HG03103 (cell line): ENCODE results near the gene TSPAN12.

Source experiments
- ATAC-seq: cut with Tn5 transposase; IDR thresholded peaks from one replicate; pipeline ENCODE4 v1.9.1; 2021; ENCODE audit warnings: low read depth; ENCODE audit not compliant: unreplicated experiment

The TSPAN12 gene

DNA sequence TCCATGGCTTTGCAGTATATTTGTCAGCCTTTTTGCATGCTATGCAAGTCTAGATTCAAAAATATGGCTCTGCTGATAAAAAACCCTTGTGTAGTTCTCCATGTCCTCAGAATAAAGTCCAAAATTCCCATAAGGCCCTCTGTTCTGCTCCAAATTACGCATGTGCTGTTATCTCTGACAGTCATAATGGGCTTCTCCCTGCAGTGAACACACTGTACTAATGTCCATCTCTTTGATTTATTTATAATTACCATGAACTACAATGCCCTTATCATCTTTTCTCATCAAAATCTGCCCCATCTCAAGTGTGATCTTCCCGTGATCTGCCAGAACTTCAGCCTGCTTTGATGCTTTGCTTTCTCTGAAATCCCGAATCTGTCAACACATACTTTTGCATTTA is 87.7 kb downstream of the TSPAN12 start:
- ATAC-seq: no peak

DNA sequence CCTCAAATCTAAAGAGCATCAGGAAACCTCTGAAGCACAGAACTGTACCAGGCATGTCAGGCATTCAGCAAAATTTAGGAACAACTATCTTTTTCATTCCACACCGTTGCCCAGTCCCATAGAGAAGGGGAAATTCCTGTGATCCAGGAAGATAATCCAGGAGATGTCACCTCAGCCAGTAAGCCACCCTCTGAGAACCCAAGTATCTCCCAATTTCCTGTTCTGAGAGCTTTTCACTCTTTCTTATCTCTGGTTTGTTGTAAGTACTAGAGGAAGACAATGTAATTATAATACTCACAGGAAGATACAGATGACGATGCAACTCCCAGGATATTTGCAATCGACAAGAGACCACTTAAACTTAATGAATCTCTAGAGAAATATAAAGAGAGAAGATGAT is 97.1 kb downstream of the TSPAN12 start:
- no peak for ATAC-seq

DNA sequence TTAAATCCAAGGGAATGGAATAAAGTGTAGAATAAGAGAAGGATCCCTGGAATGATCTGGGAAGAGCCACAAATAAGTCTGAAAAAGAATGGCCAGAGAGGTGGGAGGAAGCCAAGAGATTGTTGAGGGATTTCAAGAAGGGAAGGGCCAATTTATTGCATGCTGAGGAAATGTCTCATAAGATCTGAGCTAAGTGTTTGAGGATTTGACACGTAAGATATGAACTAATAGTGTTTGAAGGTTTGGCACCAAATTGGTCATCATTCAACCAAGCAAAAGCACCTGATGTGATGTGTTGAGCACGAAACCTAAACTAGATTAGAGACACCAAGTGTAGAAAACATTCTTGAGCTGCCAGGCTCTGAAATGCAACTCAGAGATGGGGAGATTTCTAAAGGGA is 97.9 kb downstream of the TSPAN12 start:
- ATAC-seq: no peak

DNA sequence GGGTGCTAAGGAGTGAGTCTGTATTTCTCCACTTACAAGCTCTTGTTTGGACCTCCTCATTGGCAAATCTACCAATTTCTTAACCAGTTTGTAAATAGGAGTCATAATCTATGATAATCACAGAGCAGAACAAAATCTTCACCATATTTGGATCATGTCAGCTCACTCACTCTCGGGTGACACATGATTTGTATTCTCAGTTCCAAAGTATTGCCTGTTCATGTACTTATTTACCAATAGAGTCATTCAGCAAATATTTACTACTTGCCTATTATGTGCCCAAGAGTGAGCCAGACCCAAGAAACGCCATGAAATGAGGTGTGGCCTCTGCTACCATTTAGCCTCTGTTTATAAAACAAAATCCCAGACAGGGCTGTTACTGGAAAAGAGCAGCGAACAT is 114.8 kb downstream of the TSPAN12 start:
- no peak for ATAC-seq

DNA sequence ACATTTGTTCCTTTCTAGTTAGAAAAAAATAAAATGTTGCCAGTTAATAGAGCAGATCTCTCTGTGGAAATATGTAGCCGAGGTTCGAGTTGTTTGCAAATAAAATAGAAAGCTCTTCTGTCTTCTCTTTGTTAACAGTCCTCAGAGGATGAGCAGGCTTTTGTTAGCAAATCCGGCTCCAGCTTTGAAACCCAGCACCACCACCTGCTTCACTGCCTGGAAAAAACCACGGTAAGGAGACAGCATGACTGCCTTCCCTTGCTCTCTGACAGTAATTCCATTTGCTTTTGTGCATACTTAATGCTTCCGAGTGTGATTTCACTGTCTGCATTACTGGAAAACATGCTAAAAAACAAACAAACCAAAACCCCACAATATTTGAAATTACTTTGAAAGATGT is 115.6 kb downstream of the TSPAN12 start:
- no peak for ATAC-seq

DNA sequence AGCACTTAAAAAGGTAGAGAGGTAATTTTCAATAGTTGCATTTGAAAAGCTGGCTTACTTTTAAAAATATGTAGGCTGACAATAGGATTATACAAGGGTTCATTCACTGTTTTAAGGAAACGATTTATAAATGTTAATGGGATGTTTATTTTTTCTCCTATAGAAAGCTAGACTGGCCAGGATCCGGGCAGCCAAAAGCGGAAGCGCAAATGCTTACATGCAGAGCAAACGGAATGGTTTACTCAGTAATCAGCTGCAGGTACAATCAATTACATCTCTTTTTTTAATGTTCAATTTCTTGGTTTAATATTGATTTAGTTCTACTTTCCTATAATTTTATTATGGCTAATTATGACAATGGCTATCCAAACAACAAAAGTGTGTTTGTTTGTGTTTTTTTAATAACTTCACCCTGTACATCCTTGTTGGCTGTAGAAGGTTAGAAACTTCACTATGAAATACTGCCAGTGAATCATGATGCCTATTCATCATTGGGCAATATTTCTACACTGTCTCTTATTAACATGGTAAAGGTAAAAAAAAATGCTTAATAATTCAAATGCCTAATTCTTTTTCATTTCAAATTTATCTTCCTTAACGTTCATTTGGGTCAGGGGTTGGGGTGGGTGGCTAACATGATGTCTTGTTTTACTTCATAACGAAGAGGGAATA is 116.4 kb downstream of the TSPAN12 start:
- no peak for ATAC-seq

DNA sequence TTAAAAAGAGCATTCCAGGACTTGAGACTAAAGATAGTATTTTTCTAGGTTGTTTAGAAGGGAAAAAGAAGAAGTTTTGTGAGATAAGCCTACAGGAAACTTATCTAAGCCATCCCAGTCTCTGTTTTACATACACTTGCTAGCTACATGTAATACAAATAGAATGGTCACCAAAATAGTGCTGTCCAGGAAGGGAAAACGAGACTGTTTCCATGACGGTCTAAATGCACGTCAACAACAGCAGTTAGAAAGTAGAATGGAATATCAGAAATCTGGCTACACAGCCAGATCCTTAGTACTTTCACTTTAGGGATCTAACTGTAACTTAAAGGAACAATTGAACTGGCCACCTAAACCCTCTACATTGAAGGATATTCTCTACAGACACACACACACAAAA is 117.6 kb downstream of the TSPAN12 start:
- ATAC-seq: no peak

DNA sequence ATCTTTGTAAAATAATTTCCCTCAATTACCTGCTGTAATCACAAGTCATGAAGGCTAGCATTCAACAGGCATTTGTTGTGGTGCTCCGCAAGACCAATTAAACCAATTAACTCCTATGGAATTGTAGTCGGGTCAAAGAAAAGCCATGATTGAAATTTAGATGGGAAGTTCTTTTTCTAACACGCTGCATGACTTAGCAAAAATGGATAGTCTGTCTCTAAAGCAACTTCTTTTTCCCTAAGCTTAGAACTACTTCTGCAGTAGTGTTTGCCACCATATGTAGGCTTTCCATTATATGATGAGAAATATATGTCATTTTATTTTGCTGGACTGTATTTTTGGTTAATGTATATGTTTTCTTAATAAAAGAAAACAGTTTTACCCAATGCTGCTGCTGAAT is 119.1 kb downstream of the TSPAN12 start:
- ATAC-seq: no peak
